Esophagus muscularis mucosa (tissue), 4 donors: ENCODE measurements around the gene CENPO. TPM values are rescaled to one million over a fixed set of nuclear protein-coding genes. Genes with fewer than 3 reads are reported as not detected.
"Not testable (repeated sequence)": the region's sequence is repeated elsewhere in the genome, so short reads cannot be mapped to it uniquely, and the experiment has no call there.

Source experiments
- DNase-seq: peaks from one replicate; pipeline ENCODE4 v3.0.0-alpha.2; 2017; ENCODE audit errors: extremely low spot score
- H3K27ac ChIP-seq, 4 donors: fragments of 200-600 bp; sonication (generic); replicated peaks in 1 of 4; 1 replicate in 3 of 4; 2 replicates in 1 of 4; pipeline ENCODE4 v1.5.1; 2016 to 2019; ENCODE audit warnings: mild to moderate bottlenecking in 1 of 4
- H3K27me3 ChIP-seq, 4 donors: fragments of 200-600 bp; sonication (generic); one replicate each; pipeline versions ENCODE4 v1.5.1 to v1.6.0; 2016 to 2019
- H3K36me3 ChIP-seq, 4 donors: fragments of 200-600 bp; sonication (generic); one replicate each; pipeline ENCODE4 v1.5.1; 2016 to 2019
- H3K4me1 ChIP-seq, 4 donors: fragments of 200-600 bp; sonication (generic); one replicate each; pipeline ENCODE4 v1.5.1; 2016 to 2019
- H3K4me3 ChIP-seq, 4 donors: fragments of 200-600 bp; sonication (generic); 1 replicate in 2 of 4; 2 replicates in 2 of 4; pipeline ENCODE4 v1.5.1; 2016 to 2019; ENCODE audit warnings: mild to moderate bottlenecking in 4 of 4, moderate library complexity in 1 of 4
- H3K9me3 ChIP-seq, 4 donors: fragments of 200-600 bp; sonication (generic); 1 replicate in 3 of 4; 2 replicates in 1 of 4; pipeline ENCODE4 v1.5.1; 2016 to 2019
- CTCF ChIP-seq, 3 experiments: fragments of 200-600 bp in 2 of 3; fragments of 450-650 bp in 1 of 3; sonication (generic) in 2 of 3; IDR thresholded peaks; one replicate each; pipeline ENCODE4 v1.5.1; 2017 to 2019; ENCODE audit warnings: antibody characterized with exemption in 3 of 3, mild to moderate bottlenecking in 2 of 3, moderate library complexity in 1 of 3
- EP300 ChIP-seq: sonication (generic); formaldehyde crosslinking; IDR thresholded peaks from one replicate; pipeline ENCODE4 v1.6.1; 2017; ENCODE audit warnings: antibody characterized with exemption
- POLR2A ChIP-seq: fragments of 450-650 bp; IDR thresholded peaks from one replicate; pipeline ENCODE4 v1.6.1; 2017; ENCODE audit warnings: antibody characterized with exemption, moderate library complexity, mild to moderate bottlenecking, low read depth
- POLR2AphosphoS5 ChIP-seq, 2 donors: sonication (generic); formaldehyde crosslinking; IDR thresholded peaks; one replicate each; pipeline ENCODE4 v1.6.1; 2017; ENCODE audit warnings: antibody characterized with exemption in 2 of 2
- WGBS: methylation state at CpG from one replicate; pipeline ENCODE4 v1.1.5; 2018; 5-methylcytosine and 5-hydroxymethylcytosine counted together
- intact Hi-C: fragments of 100-400 bp; cut with DNase I; formaldehyde crosslinking; loops from one replicate; pipeline ENCODE4 v1.15.1; 2023
- total RNA-seq, 4 donors: library from RNA; depleted of rRNA; stranded (reverse); fragments of >200 nt; gene quantifications; one replicate each; pipeline versions ENCODE4 v1.1.0 to v1.2.1, GENCODE V29; 2016

Gene CENPO
- total RNA-seq, 4 donors from 2014 or later: 1.2 to 2.7 (median 1.4) TPM

- no peak for DNase-seq
- H3K4me3 ChIP-seq: no peak overlapping the region
- 92% methylated on average over 18 of the region's 20 CpGs for WGBS
- H3K4me1 ChIP-seq: no peaks in the 10 kb centered on the region
- H3K27me3 ChIP-seq: no peaks in the 10 kb centered on the region
- intact Hi-C loops: no loop called here
- peaks cover 9 to 63% (median 51%) of the 10 kb centered on the region in 4 donors for H3K36me3 ChIP-seq
- no peak overlapping the region for H3K27ac ChIP-seq
- H3K9me3 ChIP-seq: no peaks in the 10 kb centered on the region
- no peak for TF ChIP-seq POLR2AphosphoS5 (IDR thresholded peaks at IDR 0.05)
- no peak for TF ChIP-seq CTCF (IDR thresholded peaks at IDR 0.05)
- TF ChIP-seq POLR2A: no peak
- TF ChIP-seq EP300: no peak
These were observed 41.6 kb downstream of the CENPO start for GRCh38 chr2:24834733-24835395.

DNA sequence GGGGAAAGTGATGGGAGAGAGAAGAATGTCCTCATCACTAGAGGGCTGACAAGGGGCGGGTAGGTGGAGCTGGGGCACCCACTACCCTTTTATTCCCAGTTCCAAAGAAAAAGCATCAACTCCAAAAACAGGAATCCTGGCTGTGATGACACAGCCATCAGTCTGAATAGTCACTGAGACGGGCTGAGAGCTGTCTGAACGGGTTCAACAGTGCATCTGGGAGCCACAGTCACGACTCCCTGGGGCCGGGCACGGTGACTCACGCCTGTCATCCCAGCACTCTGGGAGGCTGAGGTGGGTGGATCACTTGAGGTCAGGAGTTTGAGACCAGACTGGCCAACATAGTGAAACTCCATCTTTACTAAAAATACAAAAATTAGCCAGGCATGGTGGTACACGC, 42.2 kb downstream of the CENPO start:
- H3K27me3 ChIP-seq, H3K27ac ChIP-seq, DNase-seq, H3K9me3 ChIP-seq, H3K4me3 ChIP-seq, H3K4me1 ChIP-seq, intact Hi-C loops: not testable (repeated sequence)
- H3K36me3 ChIP-seq: peaks cover 9 to 69% (median 56%) of the 10 kb centered on the region in 4 donors
- 90% methylated on average over 8 of the region's 8 CpGs for WGBS

DNA sequence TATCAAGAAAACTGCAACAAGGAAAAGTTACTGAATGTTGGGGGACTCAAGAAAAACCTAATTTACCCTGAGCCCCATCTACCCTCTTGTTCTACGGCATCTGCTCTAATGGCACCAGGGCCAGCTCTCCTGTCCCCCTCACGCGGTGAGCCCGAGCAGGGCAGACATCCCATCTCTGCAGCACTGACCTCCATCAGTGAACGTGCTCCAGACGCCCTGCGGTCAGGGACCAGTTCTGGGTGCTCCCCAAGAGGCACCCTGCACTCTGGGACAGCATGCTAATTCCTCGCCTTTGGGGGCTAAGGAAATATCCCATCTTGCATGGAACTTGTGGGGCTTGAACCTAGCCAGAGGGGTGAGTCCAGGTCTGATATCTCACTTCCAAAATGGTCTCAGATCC, 43.0 kb downstream of the CENPO start:
- WGBS: 98% methylated on average over 8 of the region's 8 CpGs
- Histone ChIP-seq H3K27me3 (no peaks in the 10 kb centered on the region), H3K36me3 (peaks cover 9 to 75% (median 60%) of the 10 kb centered on the region in 4 donors), H3K27ac (no peak overlapping the region), H3K9me3 (no peaks in the 10 kb centered on the region), H3K4me1 (no peaks in the 10 kb centered on the region), H3K4me3 (no peak overlapping the region)
- DNase-seq: no peak
- no peak for TF ChIP-seq CTCF (IDR thresholded peaks at IDR 0.05)
- no peak for TF ChIP-seq POLR2A
- no peak for TF ChIP-seq POLR2AphosphoS5 (IDR thresholded peaks at IDR 0.05)
- no peak for TF ChIP-seq EP300
- intact Hi-C loops: no loop called here

- 90% methylated on average over 8 of the region's 9 CpGs for WGBS
These were observed 43.5 kb downstream of the CENPO start for GRCh38 chr2:24836706-24837105.

GRCh38 chr2:24837996-24838513, 44.8 kb downstream of the CENPO start:
- intact Hi-C loops: no loop called here

More at GRCh38 chr2:24836706-24837105, 43.5 kb downstream of the CENPO start:
- no peak for DNase-seq
- H3K36me3 ChIP-seq: peaks cover 9 to 79% (median 62%) of the 10 kb centered on the region in 4 donors
- H3K27me3 ChIP-seq: no peaks in the 10 kb centered on the region
- intact Hi-C loops: no loop called here
- no peaks in the 10 kb centered on the region for H3K9me3 ChIP-seq
- H3K4me1 ChIP-seq: no peaks in the 10 kb centered on the region
- no peak overlapping the region for H3K27ac ChIP-seq
- TF ChIP-seq EP300: no peak
- TF ChIP-seq POLR2AphosphoS5 (IDR thresholded peaks at IDR 0.05): no peak
- no peak for TF ChIP-seq CTCF (IDR thresholded peaks at IDR 0.05)
- TF ChIP-seq POLR2A: no peak
- H3K4me3 ChIP-seq: no peak overlapping the region

More at GRCh38 chr2:24837996-24838513, 44.8 kb downstream of the CENPO start:
- Histone ChIP-seq H3K4me3 (no peak overlapping the region), H3K27ac (no peak overlapping the region), H3K9me3 (no peaks in the 10 kb centered on the region), H3K27me3 (no peaks in the 10 kb centered on the region), H3K36me3 (peaks cover 9 to 87% (median 67%) of the 10 kb centered on the region in 4 donors), H3K4me1 (no peaks in the 10 kb centered on the region)
- DNase-seq: no peak
- TF ChIP-seq POLR2A (no peak), EP300 (no peak), POLR2AphosphoS5 (IDR thresholded peaks at IDR 0.05) (no peak), CTCF (IDR thresholded peaks at IDR 0.05) (no peak)
- 94% methylated on average over 5 of the region's 5 CpGs for WGBS
